Type B pancreatic cell (in vitro differentiated cells): Measurements from ENCODE around the gene SPTBN2. TPM values are rescaled to one million over a fixed set of nuclear protein-coding genes. Genes with fewer than 3 reads are reported as not detected.
A peak's percentile ranks its signal among the peaks of the same experiment; 100 is the strongest.

Experiments
- DNase-seq: peaks from one replicate; pipeline ENCODE4 v3.0.0; 2021; ENCODE audit warnings: mixed read lengths; ENCODE audit not compliant: unreplicated experiment; ENCODE audit errors: extremely low spot score
- H3K27ac Mint-ChIP-seq: 2 replicates; pipeline ENCODE4 v1.8.0; 2021; ENCODE audit warnings: mild to moderate bottlenecking, mixed read lengths
- H3K27me3 Mint-ChIP-seq: 2 replicates; pipeline ENCODE4 v1.8.0; 2021; ENCODE audit warnings: mixed read lengths
- H3K36me3 Mint-ChIP-seq: 2 replicates; pipeline ENCODE4 v1.8.0; 2021; ENCODE audit warnings: mixed read lengths
- H3K4me1 Mint-ChIP-seq: one replicate; pipeline ENCODE4 v1.8.0; 2021; ENCODE audit warnings: mixed read lengths; ENCODE audit not compliant: unreplicated experiment
- H3K4me3 Mint-ChIP-seq: 2 replicates; pipeline ENCODE4 v1.8.0; 2021; ENCODE audit warnings: mild to moderate bottlenecking, mixed read lengths
- H3K9me3 Mint-ChIP-seq: 2 replicates; pipeline ENCODE4 v1.8.0; 2021; ENCODE audit warnings: mixed read lengths
- CTCF ChIP-seq: fragments of 200-600 bp; sonication (generic); conservative IDR thresholded peaks from 2 replicates; pipeline ENCODE4 v1.5.0; 2021; ENCODE audit warnings: antibody characterized with exemption, mild to moderate bottlenecking
- total RNA-seq: library from RNA; stranded (reverse); gene quantifications from 2 replicates; pipeline ENCODE4 v1.2.1, GENCODE V29; 2021; ENCODE audit warnings: low replicate concordance

SPTBN2 gene
- total RNA-seq, 1 donor from 2014 or later, result 56.0 TPM

GRCh38 chr11:66700337-66700736 lies 28.7 kb downstream of the SPTBN2 start:
- Mint-ChIP-seq H3K4me1 (no peaks in the 10 kb centered on the region), H3K4me3 (no peak overlapping the region), H3K27me3 (no peaks in the 10 kb centered on the region), H3K27ac (no peak overlapping the region), H3K36me3 (peaks cover 17% of the 10 kb centered on the region), H3K9me3 (no peaks in the 10 kb centered on the region)
- no peak for TF ChIP-seq CTCF
- DNase-seq, result no peak

- H3K4me3 Mint-ChIP-seq, result no peak overlapping the region
- no peak for TF ChIP-seq CTCF
- H3K36me3 Mint-ChIP-seq, result peaks cover 24% of the 10 kb centered on the region
- H3K4me1 Mint-ChIP-seq, result peaks cover 9% of the 10 kb centered on the region
- H3K27me3 Mint-ChIP-seq, result no peaks in the 10 kb centered on the region
- no peaks in the 10 kb centered on the region for H3K9me3 Mint-ChIP-seq
- DNase-seq, result no peak
- H3K27ac Mint-ChIP-seq, result no peak overlapping the region
These were observed 30.5 kb downstream of the SPTBN2 start for GRCh38 chr11:66698491-66698890.

GRCh38 chr11:66697988-66698387 lies 31.0 kb downstream of the SPTBN2 start:
- H3K4me3 Mint-ChIP-seq, result no peak overlapping the region
- no peak overlapping the region for H3K27ac Mint-ChIP-seq
- no peaks in the 10 kb centered on the region for H3K27me3 Mint-ChIP-seq
- peaks cover 9% of the 10 kb centered on the region for H3K4me1 Mint-ChIP-seq
- DNase-seq, result no peak
- no peaks in the 10 kb centered on the region for H3K9me3 Mint-ChIP-seq
- no peak for TF ChIP-seq CTCF
- peaks cover 24% of the 10 kb centered on the region for H3K36me3 Mint-ChIP-seq

- Mint-ChIP-seq H3K4me3 (no peak overlapping the region), H3K4me1 (peaks cover 9% of the 10 kb centered on the region), H3K27me3 (no peaks in the 10 kb centered on the region), H3K27ac (no peak overlapping the region), H3K9me3 (no peaks in the 10 kb centered on the region), H3K36me3 (peaks cover 16% of the 10 kb centered on the region)
- no peak for DNase-seq
- TF ChIP-seq CTCF, result no peak
These were observed 32.9 kb downstream of the SPTBN2 start for GRCh38 chr11:66696146-66696545.

- Mint-ChIP-seq H3K4me1 (peaks cover 9% of the 10 kb centered on the region), H3K27ac (peak overlapping the region; percentile 85), H3K4me3 (no peak overlapping the region), H3K27me3 (no peaks in the 10 kb centered on the region), H3K9me3 (no peaks in the 10 kb centered on the region), H3K36me3 (peaks cover 15% of the 10 kb centered on the region)
- TF ChIP-seq CTCF, result peak; percentile 96
- peak; percentile 91 for DNase-seq
These were observed 34.2 kb downstream of the SPTBN2 start for GRCh38 chr11:66694732-66695207.

GRCh38 chr11:66694056-66694410 lies 35.0 kb downstream of the SPTBN2 start:
- Mint-ChIP-seq H3K27ac (peak overlapping the region; percentile 85), H3K4me3 (no peak overlapping the region), H3K4me1 (peaks cover 9% of the 10 kb centered on the region), H3K27me3 (no peaks in the 10 kb centered on the region), H3K36me3 (peaks cover 15% of the 10 kb centered on the region), H3K9me3 (no peaks in the 10 kb centered on the region)
- TF ChIP-seq CTCF, result no peak
- DNase-seq, result no peak
